Type B pancreatic cell (in vitro differentiated cells): ENCODE measurements around the gene IFT20. TPM values are rescaled to one million over a fixed set of nuclear protein-coding genes. Genes with fewer than 3 reads are reported as not detected.
A peak's percentile ranks its signal among the peaks of the same experiment; 100 is the strongest.

Experiments used
- DNase-seq: peaks from one replicate; pipeline ENCODE4 v3.0.0; 2021; ENCODE audit warnings: mixed read lengths; ENCODE audit not compliant: unreplicated experiment; ENCODE audit errors: extremely low spot score
- H3K27ac Mint-ChIP-seq: 2 replicates; pipeline ENCODE4 v1.8.0; 2021; ENCODE audit warnings: mild to moderate bottlenecking, mixed read lengths
- H3K27me3 Mint-ChIP-seq: 2 replicates; pipeline ENCODE4 v1.8.0; 2021; ENCODE audit warnings: mixed read lengths
- H3K36me3 Mint-ChIP-seq: 2 replicates; pipeline ENCODE4 v1.8.0; 2021; ENCODE audit warnings: mixed read lengths
- H3K4me1 Mint-ChIP-seq: one replicate; pipeline ENCODE4 v1.8.0; 2021; ENCODE audit warnings: mixed read lengths; ENCODE audit not compliant: unreplicated experiment
- H3K4me3 Mint-ChIP-seq: 2 replicates; pipeline ENCODE4 v1.8.0; 2021; ENCODE audit warnings: mild to moderate bottlenecking, mixed read lengths
- H3K9me3 Mint-ChIP-seq: 2 replicates; pipeline ENCODE4 v1.8.0; 2021; ENCODE audit warnings: mixed read lengths
- total RNA-seq: library from RNA; stranded (reverse); gene quantifications from 2 replicates; pipeline ENCODE4 v1.2.1, GENCODE V29; 2021; ENCODE audit warnings: low replicate concordance
- TF ChIP-seq, protein P1 (sequence below): fragments of 200-600 bp; sonication (generic); conservative IDR thresholded peaks from 2 replicates; pipeline ENCODE4 v1.5.0; 2021; ENCODE audit warnings: antibody characterized with exemption, mild to moderate bottlenecking

The IFT20 gene
- total RNA-seq, 1 donor from 2014 or later = 43.6 TPM

DNA sequence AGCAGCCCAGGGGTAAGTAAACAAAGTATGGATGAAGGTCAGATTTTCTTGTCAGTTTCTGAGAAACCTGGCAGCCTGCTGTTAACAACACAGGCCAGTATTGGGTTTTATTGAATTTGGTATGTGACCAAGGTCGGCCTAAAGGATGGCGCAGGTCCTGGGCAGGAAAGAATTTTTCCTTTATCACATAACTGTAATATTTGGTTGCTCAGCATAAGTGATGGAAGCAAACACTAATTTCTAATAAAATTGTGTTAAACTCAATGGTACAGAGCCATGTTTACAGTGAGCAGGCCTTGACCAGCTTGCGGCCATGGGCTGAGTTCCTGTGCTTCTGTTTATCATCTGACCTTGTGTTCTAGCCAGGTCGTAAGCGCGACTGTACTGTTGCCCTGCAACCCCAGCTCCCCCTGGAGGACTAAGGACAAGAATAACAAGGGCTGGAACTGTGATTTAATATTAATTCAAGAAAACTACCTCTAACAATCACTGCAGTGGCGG is 11.5 kb upstream of the IFT20 start:
- TF ChIP-seq, protein P1, sequence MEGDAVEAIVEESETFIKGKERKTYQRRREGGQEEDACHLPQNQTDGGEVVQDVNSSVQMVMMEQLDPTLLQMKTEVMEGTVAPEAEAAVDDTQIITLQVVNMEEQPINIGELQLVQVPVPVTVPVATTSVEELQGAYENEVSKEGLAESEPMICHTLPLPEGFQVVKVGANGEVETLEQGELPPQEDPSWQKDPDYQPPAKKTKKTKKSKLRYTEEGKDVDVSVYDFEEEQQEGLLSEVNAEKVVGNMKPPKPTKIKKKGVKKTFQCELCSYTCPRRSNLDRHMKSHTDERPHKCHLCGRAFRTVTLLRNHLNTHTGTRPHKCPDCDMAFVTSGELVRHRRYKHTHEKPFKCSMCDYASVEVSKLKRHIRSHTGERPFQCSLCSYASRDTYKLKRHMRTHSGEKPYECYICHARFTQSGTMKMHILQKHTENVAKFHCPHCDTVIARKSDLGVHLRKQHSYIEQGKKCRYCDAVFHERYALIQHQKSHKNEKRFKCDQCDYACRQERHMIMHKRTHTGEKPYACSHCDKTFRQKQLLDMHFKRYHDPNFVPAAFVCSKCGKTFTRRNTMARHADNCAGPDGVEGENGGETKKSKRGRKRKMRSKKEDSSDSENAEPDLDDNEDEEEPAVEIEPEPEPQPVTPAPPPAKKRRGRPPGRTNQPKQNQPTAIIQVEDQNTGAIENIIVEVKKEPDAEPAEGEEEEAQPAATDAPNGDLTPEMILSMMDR = peak; percentile 42
- H3K4me3 Mint-ChIP-seq = no peak overlapping the region
- no peaks in the 10 kb centered on the region for H3K27me3 Mint-ChIP-seq
- no peaks in the 10 kb centered on the region for H3K4me1 Mint-ChIP-seq
- H3K27ac Mint-ChIP-seq = peak overlapping the region; percentile 21
- peaks cover 6% of the 10 kb centered on the region for H3K36me3 Mint-ChIP-seq
- H3K9me3 Mint-ChIP-seq = no peaks in the 10 kb centered on the region
- DNase-seq = no peak

DNA sequence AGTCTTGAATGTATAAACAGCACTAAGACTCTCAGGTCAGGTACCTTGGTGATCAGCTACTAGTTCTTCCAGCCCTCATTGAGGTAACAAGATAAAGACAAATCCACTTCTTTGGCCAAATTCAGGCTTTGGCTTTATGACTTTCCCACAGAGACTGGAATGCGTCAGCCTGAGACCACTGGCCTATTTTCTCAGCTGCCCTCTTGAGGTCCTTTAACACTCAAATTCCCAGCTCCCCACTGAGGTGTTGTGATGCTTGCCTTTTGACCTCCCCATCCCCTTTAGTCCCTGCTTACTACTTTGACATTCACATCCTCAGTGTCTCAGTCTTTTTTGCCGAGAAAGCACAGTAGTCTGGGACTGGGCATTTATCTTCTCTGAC is 10.9 kb upstream of the IFT20 start:
- Mint-ChIP-seq H3K4me3 (no peak overlapping the region), H3K27ac (peak overlapping the region; percentile 21), H3K4me1 (no peaks in the 10 kb centered on the region), H3K9me3 (no peaks in the 10 kb centered on the region), H3K27me3 (no peaks in the 10 kb centered on the region), H3K36me3 (peaks cover 6% of the 10 kb centered on the region)
- TF ChIP-seq, protein P1 = no peak
- DNase-seq = no peak

DNA sequence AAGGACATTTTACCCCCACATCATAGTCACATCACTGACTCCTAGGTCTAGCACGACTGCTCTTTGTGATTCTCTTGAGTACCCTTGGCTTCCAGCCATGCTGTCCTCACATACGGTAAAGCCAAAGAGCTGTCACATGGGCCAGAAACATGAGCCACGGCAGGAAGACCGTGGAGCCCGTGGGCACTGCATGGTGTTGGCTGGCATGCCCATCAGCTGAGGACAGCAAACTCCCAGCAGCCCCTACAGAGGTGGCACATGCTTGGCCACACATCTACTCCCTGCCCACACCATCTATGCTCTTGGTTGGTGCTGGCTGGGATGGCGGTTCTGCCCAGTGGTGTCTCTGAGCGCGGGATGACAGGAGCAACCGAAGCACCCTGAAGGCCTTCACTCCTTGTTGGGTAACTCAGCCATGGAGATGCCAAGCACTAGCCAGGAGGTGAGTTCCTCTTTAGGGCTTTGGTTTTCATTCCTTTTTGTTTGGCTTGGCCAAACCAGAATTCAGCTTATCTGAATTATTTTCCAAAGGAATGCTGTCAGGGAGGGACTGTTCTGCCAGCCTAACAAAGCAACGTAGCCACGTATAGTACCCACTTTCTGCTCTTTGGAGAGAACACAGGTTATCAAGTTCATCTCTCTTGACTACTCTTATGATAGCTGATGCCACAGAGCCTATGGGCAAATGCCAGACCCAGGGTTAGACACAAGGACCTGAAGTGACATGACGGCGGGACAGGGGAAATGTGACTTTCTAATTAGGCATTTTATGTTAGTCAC is 10.3 kb upstream of the IFT20 start:
- no peaks in the 10 kb centered on the region for H3K4me1 Mint-ChIP-seq
- no peaks in the 10 kb centered on the region for H3K27me3 Mint-ChIP-seq
- H3K4me3 Mint-ChIP-seq = no peak overlapping the region
- no peaks in the 10 kb centered on the region for H3K9me3 Mint-ChIP-seq
- H3K27ac Mint-ChIP-seq = peak overlapping the region; percentile 21
- H3K36me3 Mint-ChIP-seq = peaks cover 6% of the 10 kb centered on the region
- no peak for DNase-seq
- TF ChIP-seq, protein P1 = no peak

DNA sequence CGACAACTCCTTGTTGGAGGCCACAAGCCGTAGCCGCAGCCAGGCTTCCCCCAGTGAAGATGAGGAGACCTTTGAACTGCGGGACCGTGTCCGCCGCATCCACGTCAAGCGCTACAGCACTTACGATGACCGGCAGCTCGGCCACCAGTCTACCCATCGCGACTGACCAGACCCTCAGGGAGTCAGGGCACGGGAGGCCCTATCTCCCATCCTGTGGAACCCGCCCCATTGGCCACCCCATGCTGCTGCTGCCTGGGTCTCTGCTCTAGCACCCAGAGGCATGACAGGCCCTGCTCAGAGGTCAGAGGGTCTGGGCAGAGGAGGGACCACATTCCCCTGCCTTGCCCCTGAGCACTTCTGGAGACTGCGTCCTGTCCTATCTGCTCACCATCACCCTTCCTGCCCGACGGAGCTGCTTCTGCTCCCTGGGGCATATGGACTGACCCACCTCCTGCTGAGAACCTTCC is 9.2 kb upstream of the IFT20 start:
- no peak for DNase-seq
- Mint-ChIP-seq H3K27me3 (no peaks in the 10 kb centered on the region), H3K4me1 (no peaks in the 10 kb centered on the region), H3K36me3 (no peaks in the 10 kb centered on the region), H3K9me3 (no peaks in the 10 kb centered on the region), H3K27ac (no peak overlapping the region), H3K4me3 (no peak overlapping the region)
- TF ChIP-seq, protein P1 = no peak

DNA sequence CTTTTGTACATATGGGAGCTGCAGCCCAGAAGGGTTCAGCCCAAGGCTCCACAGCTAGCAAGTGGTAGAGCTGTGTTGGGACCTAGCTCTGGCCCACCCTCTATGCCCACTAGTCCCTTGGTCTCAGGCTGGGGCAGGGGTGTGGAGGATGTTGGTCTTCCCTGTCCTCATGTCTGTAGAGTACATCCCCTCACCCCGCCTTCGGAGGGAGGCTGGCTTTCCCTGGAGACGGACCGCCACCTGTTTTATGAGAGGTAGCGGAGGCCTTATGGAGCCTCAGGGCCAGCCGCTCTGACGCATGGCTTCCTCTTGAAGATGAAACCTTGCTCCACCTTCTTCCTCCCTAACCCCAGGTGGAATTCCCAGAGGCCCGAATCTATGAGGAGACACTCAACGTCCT is 8.7 kb upstream of the IFT20 start:
- H3K27ac Mint-ChIP-seq = peak overlapping the region; percentile 79
- H3K4me3 Mint-ChIP-seq = no peak overlapping the region
- no peaks in the 10 kb centered on the region for H3K9me3 Mint-ChIP-seq
- TF ChIP-seq, protein P1 = no peak
- DNase-seq = no peak
- no peaks in the 10 kb centered on the region for H3K4me1 Mint-ChIP-seq
- no peaks in the 10 kb centered on the region for H3K36me3 Mint-ChIP-seq
- no peaks in the 10 kb centered on the region for H3K27me3 Mint-ChIP-seq
